H1 (cell line): Measurements from ENCODE around the gene ANP32B. TPM values are rescaled to one million over a fixed set of nuclear protein-coding genes. Genes with fewer than 3 reads are reported as not detected.

Experiments used
- SAP30 ChIP-seq: fragments of 300-600 bp; sonication (generic); IDR thresholded peaks from 2 replicates; pipeline ENCODE4 v1.7.1; 2012; ENCODE audit warnings: low read length, moderate library complexity, mild to moderate bottlenecking, inconsistent platforms; ENCODE audit not compliant: insufficient read depth, insufficient replicate concordance
- polyA plus RNA-seq, 7 experiments: library from polyadenylated mRNA; depleted of rRNA in 3 of 7; stranded (reverse) in 5 of 7; unstranded in 2 of 7; fragments of >200 nt in 5 of 7; fragments of 200-250 nt in 2 of 7; gene quantifications; 1 replicate in 5 of 7; 2 replicates in 1 of 7; 4 replicates in 1 of 7; pipeline versions ENCODE4 v1.2.1 to v1.2.3, GENCODE V29; 2011 to 2013; ENCODE audit warnings: missing spikeins in 2 of 7, mixed read lengths in 2 of 7
- total RNA-seq: library from RNA; stranded (reverse); fragmentation: NEBNext Ultra II Directional; extraction: Animal tissue kit (Norgen Biotek cat#: 25700); gene quantifications from 2 replicates; pipeline ENCODE4 v1.2.1, GENCODE V29; 2021

The ANP32B gene
- total and polyA plus RNA-seq, 2 of the 8 experiments (the other 6 are each of a cell fraction or from before 2014, with no cell fraction given), result 7.6 to 88.1 TPM

- TF ChIP-seq SAP30, result no peak
Observed at GRCh38 chr9:98039607-98040017, 56.5 kb downstream of the ANP32B start (continued).
